GM20431 (cell line): Measurements from ENCODE around the gene NR1I3.

ENCODE experiments used
- in situ Hi-C: fragments of 300-500 bp; cut with MseI, MboI; formaldehyde crosslinking; loops from one replicate; pipeline ENCODE4 v1.15.0; 2020; ENCODE audit warnings: low sequenced_read_pairs; ENCODE audit not compliant: unreplicated experiment

The NR1I3 gene

DNA sequence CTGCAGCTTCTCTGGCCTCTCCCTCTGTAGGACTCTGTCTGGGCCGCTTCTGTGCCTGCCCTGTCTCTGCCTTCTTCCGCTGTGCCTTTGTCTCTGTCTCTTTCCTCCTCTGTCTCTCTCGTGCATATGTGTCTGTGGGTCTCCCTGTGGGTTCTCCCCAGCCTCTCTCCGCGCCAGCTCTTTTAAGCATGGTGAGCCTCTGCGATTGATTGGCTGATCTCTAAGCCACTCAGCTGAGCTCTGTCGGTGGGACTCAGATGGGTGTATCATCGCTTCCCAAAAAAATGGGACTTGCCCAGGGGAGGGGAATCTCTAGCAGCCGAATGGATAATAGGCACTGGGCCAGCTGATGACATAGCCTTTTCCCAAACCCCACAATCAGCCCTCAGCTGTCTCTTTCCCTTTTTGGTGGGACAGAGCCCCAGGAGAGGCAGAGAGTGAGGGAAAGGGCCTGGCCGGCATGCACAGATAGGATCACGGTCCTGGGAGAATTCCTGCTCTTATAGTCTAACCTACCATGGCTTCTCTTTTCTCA lies 39.0 kb downstream of the NR1I3 start, which contains the start of gene ADAMTS4:
TSS of gene ADAMTS4 (minus strand) at position 158 of the 535 bp plus-strand sequence. CDS start 427 bp downstream, outside the sequence.
- in situ Hi-C loops = no loop called here

DNA sequence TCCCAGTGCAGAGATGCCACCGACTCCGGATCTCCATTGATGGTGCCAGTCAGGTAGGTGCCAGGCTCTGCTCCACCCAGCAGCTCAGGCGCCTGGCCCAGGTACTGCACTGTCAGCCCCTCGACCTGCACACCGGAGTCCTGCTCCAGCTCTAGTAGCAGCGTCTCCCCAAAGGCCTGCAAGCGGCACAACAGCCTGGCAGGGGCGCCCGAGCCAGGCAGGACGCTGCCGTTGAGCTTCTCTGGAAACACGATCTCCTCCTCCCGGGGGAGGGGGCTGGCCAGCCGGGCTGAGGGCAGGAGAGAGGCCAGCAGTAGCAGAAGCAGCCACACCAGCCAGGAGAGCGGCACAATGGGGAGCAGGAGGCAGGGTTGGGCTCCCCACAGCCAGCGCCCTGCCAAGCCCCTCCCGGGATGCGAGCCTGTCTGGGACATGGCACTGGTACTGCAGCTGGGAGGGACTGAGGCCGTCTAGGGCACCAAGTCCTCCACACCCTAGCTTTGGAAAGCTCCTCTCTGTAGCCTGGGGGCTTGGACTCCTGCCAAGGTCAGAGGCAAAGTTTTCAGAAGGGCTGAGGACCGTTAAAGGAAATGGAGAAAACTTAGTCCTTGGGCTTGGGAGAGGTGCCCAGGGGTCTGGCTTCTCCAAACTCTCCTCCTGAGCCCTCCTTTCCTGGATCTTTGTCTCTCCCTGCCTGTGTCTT lies 39.7 kb downstream of the NR1I3 start:
- in situ Hi-C loops = no loop called here

DNA sequence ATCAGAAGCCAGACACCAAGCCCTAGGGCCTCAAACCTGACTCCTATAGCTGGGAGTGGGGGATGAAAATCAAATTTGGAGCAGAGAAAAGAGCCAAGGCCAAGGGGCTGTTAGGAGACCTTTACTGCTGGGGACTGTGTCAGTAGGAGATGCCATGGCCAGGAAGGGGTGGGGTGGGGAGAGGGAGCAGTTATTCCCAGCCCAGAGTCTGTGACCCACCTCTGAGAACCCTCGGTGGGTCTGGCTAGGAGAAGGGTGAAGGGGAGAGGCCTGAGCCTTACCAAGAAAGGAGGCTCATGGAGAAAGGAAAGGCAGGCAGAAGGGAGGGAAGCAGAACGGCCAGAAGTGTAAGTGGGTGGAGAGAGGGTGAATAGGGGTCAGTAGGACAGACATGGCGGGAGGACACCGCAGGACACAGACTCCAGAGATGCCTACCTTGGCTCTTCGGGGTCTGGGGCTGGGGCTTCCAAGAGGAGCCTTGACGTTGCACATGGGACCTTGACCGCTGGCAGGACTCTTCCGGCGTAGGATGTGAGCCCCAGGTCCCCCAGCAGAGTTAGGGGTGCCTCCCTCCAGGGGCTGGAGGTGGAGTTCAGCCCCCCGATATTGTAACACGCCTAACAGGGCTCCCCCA lies 40.3 kb downstream of the NR1I3 start:
- in situ Hi-C loops = no loop called here

DNA sequence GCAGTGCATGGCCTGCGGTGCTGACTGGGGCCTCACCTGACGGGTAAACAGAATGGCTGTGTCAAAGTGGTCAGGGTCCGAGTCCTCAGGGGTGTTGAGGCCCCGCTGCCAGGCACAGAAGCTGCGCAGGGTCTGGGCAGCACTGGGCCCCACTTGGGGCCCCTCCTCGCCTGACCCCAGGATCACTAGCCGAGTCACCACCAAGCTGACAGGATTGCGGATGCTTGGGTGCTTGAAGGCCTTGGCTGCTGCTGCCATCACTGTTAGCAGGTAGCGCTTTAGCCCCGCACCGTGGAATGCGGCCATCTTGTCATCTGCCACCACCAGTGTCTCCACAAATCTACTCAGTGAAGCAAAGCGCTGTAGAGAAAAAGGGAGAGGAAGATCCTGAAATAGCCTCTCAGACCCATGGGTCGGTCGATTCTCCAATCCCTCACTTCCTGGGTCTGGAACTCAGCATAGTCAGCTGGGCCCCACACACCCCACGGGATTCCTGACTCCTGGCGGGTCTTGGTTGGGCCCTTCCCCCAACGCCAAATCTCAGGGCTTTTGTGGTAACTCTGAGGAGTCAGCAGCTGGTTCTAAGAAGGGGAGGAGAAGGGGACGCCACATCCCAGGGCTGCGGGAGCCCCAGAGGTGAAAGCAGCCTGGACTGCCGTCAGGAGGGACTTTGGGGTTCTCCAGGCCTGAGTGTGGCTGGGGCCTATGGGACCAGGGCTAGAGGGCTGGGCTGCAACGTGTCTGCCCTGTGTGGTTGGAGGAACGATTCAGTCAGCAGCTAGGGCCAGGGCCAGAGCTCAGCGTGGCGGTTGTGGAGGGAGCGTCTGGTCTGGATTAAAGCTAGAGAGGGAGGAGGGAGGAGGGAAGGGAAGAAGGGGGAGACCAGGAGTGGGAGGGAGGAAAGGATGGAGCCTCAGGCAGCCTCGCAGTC lies 41.2 kb downstream of the NR1I3 start:
- in situ Hi-C loops = no loop called here

DNA sequence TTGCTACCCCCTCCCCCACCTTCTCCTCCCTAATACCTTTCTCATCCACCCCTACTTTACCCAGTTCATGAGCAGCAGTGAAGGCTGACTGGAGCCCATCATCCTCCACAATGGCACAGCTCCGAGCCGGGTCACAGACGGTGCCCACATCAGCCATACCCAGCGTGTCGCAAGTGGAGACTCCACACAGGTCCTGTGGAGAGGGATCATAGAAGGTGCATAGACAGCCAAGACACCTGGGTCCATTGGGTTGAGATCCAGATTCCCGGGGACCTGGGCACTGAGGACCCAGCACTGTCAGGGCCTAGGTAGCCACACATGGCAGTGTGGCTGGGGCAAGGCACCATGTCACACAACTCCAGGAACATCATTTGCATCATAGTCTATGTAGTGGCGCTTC lies 41.9 kb downstream of the NR1I3 start:
- in situ Hi-C loops = no loop called here

DNA sequence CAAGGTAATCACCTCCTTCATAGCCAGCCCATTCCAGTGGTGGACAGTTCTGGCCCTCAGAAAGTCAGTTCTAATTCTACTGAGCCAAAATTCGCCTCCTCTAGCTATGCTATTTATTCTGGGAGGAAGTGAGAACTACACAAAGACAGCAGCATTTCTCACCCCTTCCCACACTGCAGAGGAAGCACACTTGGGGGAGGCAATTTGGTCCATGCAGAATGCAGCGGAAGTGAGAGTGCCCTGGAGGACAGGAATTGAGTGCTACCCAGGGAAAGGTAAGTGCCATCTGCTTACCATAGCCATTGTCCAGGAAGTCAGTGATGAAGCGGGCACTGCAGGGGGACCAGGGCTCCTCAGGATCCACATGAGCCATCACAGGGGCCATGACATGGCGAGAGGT lies 42.8 kb downstream of the NR1I3 start:
- in situ Hi-C loops = no loop called here

DNA sequence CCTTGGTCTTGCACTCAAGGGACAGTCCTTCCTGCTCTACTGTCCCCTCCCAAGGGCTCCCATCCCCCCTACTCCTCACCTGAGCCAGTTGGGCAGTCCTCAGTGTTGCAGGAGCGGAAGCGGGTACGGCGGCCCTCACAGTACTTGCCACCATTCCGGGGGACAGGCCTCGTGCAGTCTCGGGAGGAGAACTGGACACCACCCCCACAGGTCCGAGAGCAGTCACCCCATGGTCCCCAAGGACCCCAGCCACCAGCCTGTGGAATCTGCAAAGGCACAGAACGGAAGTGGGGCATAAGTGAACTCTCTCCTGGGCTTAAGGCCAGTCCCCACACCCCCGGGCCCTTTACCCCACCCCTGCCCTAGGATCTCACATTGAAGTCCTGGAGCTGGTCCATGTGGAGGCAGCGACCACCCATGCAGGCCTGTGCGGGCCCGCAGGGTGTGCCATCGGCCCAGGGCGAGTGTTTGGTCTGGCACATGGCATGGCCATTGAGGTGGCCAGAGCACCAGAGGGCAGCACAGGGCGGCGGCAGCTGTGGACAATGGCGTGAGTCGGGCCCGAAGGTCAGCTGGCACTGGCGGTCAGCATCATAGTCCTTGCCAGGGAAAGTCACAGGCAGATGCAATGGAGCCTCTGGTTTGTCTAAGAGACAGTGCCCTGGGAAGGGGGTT lies 44.3 kb downstream of the NR1I3 start:
- in situ Hi-C loops = no loop called here

DNA sequence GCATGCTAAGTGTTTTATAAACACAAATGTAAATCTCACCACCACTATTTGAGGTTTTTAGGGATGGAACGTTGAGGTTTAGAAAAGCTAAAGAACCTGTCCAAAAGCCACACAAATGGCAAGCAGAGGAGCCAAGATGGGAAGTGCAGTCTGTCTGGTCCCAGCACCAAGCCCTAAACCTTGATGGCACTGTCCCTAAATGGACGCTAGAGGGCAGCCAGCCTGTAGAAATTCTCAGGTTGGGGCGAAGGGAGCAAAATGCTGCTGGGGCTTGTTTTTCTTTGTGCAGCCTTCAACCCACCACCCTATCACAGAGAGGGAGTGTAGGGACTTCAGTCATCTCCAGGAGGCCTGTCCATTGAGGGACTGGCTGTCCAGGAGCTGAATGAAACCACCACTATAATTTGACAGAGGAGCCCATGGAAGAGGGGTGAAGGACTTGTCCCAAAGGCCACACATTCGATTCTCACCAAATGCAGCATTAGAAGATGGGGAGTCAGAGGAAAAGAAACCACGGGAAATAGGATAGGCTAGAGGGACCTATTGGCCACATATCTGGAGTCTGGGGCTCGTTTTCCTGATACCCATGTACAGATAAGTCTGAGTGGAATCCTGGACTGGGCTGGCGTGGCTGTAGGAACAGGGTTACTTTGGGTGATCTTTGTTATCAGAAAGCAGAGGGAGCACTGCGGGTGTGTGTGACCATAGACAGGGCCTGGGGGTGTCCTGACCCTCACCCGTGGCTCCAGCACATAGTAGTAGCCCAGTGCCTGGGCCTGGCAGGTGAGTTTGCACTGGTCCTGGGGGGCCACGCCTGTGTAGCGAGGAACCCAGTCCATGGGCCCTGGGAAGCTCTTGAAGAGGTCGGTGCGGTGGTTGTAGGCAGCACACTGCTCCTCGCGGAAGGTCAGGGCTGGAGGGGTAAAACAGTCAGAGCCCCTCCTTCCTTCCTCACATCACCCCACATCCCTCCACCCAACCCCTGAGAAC lies 45.2 kb downstream of the NR1I3 start:
- in situ Hi-C loops = no loop called here

DNA sequence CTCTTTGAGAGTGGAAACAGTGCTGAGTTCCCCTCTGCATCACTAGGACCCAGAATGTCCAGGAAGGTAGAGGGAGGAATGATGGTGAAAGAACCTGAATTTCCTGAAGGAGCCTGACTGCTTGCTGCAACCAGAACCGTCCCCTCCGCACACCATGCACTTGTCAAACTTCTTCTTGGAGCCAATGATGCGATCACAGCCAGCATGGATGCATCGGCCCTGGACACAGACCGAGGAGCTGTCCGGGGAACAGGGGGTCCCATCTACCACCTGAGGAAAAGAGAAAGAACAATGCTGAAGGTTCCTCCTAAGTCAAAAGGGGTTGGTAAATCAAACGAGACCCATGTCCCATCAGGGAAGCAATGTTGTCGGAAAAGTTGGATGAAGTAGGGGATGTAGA lies 46.0 kb downstream of the NR1I3 start:
- in situ Hi-C loops = no loop called here

DNA sequence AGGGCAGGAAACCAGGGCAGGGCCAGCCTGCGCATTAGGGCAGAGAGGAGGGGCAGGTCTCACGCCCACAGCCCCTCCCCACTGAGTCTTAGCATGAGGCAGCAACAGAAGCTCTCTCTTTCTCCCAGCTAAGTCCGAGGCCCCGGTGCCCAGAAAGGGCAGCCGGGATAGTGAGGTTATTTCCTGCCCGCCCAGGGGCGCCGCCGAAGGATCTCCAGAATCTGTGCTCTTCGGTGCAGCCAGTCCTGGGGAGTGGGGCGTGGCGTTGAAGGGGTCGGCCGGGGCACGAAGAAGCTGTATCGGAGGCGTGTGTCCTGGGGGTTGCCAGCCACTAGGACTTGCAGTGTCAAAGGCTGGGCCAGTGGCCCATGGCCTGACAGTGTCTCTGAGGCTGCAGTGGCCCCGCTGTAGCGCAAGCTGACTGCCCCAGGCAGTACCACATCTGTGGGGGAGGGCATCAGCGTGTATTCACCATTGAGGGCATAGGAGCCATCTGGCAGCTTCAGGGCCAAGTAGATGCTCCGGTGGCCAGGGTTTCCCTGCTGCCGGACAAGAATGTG lies 47.0 kb downstream of the NR1I3 start:
- in situ Hi-C loops = no loop called here

DNA sequence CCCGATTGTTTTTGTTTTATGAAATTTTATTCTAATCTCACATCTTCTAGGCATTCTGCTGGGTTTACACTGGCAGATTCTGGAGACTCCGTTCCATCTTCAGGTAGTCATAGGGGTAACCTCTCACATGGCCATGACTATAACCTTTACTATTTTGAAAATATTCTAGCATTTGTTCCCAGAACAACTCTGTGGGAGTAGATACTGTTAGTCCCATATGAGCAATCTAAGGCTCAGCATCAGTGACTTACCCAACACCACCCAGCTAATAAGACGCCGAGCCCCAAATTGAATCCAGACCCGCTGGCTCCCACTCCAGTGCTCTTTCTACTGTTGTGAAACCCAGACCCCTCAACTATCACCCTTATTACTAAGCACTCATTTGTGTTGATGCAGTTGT lies 49.0 kb downstream of the NR1I3 start:
- in situ Hi-C loops = no loop called here

DNA sequence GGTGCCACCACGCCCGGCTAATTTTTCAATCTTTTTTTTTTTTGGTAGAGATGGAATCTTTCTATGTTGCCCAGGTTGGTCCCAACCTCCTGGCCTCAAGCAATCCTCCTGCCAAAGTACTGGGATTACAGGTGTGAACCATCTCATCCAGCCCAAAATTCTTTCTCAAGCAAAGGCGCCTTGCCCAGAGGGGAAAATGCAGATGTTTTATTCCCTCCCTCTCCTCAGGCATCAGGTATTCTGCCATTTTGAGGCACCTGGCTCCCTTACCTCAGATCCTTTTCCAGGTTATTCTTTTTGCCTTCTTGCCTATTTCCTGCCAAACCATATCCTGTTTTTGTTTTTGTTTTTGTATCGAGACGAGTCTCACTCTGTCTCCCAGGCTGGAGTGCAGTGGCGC lies 49.6 kb downstream of the NR1I3 start:
- in situ Hi-C loops = no loop called here

DNA sequence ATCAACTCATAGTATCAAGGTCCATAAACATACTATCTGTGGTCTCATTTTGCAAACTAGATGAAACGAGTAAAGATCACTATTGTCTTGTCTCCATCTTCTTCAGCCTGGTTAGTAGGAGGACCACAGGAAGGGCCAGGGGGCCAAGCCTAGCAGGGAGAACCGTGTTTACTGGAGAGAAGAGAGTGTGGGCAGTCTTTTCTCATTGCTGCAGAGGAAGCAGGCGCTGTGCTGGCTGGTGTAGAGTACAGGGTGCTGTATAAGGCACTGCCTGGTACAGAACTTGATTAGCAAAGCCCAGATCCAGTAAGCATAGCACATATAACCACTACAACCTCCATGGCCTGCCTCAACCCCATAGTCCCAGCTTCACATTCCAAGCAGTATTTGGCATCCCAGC lies 50.7 kb downstream of the NR1I3 start:
- in situ Hi-C loops = no loop called here

DNA sequence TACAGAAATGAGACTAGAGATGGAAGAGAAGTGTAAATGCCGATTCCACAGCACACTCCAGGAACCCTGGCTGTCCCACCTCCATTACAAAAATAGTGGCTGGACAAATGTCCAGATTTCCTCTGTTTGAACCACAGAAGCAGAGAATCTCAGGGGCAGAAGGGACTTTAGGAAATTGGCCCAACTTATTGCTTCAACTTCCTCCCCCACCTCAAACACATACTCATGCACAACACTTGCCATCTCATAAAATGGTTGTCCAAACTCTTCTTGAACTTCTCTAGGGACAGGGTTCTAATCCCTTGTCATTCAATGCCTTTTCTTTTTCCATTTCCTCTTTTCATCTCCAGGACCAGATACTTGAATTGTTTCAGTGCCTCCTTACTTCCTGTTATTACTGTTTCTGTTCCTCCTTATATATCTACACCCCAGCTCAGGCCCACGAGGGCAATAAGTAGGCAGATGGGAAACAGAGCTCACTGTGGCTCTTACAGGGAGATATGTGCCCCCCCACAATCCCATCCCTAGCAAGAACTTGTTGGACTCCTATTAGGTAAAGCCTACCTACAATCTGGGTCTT lies 52.2 kb downstream of the NR1I3 start:
- in situ Hi-C loops = no loop called here

DNA sequence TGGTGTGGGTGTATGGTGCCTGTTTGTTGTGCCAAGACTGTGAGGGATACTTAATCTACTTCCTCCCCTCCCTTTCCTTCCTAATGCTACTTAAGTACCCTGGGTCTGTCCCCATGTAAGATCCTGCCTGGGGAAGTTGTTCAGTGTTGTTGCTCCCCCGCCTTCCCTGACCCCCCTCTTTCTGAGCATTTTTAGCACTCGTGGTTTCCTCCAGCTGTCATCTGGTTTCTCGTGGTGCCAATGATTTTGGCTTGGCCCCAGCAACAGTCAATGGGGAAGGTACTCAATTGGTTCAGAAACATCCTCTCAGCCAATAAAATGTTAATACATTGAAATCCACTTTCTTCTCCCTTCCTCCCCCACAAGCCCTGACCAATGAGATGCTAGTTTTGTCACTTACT lies 52.7 kb downstream of the NR1I3 start:
- in situ Hi-C loops = no loop called here

DNA sequence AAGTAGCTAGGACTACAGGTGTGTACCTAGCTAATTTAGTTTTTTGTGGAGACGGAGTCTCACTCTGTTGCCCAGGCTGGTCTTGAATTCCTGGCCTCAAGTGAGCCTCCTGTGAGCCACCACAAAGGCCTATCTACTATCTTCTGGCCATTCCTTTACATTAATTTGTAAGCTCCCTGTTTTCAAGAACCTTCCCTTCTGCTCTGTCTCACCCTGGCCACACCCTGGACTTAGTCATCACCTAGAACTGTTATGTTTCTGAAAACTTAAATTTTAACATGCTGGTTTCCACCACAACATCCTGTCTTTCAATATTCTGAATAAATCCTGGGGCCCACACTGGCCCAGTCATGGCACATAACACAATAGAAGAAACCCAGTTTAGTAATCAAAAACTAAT lies 55.8 kb downstream of the NR1I3 start:
- in situ Hi-C loops = no loop called here

DNA sequence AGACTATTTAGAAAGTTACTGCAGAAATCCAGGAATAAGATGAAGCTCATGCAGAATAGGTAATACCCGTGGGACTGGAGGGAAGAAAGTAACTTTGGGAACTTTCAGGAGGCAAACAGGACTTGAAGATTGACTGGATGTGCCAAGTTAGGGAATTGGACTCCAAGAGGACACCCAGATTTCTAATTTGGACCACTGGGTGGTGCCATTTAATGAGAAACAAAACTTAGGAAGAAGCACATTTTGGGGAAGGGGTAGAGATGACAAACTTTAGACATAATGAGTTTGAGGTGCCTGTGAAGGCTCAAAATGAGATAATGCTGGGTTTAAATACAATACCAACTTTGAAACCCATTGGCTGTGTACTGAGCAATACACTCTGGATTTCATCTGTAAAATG lies 57.4 kb downstream of the NR1I3 start:
- in situ Hi-C loops = no loop called here

DNA sequence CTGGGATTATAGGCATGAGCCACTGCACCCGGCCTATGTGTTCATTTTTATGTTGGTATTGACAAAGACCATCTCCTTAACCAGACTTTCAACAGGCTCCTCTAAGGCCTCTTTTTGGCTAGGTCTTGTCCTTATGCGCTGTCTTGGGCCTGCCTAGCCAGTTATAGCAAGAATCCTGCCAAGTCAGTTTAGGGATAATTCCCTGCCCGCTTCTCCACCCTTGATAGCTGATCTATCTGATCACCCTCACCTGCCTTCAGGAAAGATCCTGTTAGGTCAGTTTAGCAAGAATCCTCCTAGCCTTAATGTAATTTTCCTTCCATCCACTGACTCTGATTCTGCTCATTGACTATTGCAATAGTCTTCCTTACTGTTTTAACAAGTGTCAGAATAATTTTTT lies 58.3 kb downstream of the NR1I3 start:
- in situ Hi-C loops = no loop called here
